GM23248 (cell line): ENCODE data around the gene APLP2. TPM values are rescaled to one million over a fixed set of nuclear protein-coding genes. Genes with fewer than 3 reads are reported as not detected.

Experiments
- DNase-seq: peaks from one replicate; pipeline ENCODE4 v3.0.0-alpha.2; 2015
- H2AFZ ChIP-seq: fragments of 200-600 bp; sonication (generic); 2 replicates; pipeline ENCODE4 v1.6.1; 2016; ENCODE audit warnings: antibody characterized with exemption
- H3F3A ChIP-seq: fragments of 200-600 bp; sonication (generic); 2 replicates; pipeline ENCODE4 v1.6.1; 2016; ENCODE audit warnings: mild to moderate bottlenecking, antibody characterized with exemption, mixed run types; ENCODE audit not compliant: insufficient read depth
- H3K27ac ChIP-seq: fragments of 200-600 bp; sonication (generic); 2 replicates; pipeline ENCODE4 v1.5.1; 2016; ENCODE audit warnings: mild to moderate bottlenecking
- H3K27me3 ChIP-seq: fragments of 200-600 bp; sonication (generic); replicated peaks from 2 replicates; pipeline ENCODE4 v1.6.1; 2016; ENCODE audit warnings: mild to moderate bottlenecking; ENCODE audit not compliant: insufficient read depth
- H3K36me3 ChIP-seq: fragments of 200-600 bp; sonication (generic); 2 replicates; pipeline ENCODE4 v1.6.1; 2016; ENCODE audit warnings: low read depth, mild to moderate bottlenecking
- H3K4me1 ChIP-seq: fragments of 200-600 bp; sonication (generic); 2 replicates; pipeline ENCODE4 v1.6.1; 2016; ENCODE audit warnings: mild to moderate bottlenecking; ENCODE audit not compliant: insufficient read depth
- H3K4me2 ChIP-seq: fragments of 200-600 bp; sonication (generic); one replicate; pipeline ENCODE4 v1.6.1; 2016; ENCODE audit warnings: mild to moderate bottlenecking; ENCODE audit not compliant: unreplicated experiment
- H3K4me3 ChIP-seq: fragments of 200-600 bp; sonication (generic); 2 replicates; pipeline ENCODE4 v1.5.1; 2016; ENCODE audit warnings: mild to moderate bottlenecking
- H3K79me2 ChIP-seq: fragments of 200-600 bp; sonication (generic); 2 replicates; pipeline ENCODE4 v1.6.1; 2016; ENCODE audit warnings: mild to moderate bottlenecking; ENCODE audit not compliant: insufficient read depth
- H3K9ac ChIP-seq: fragments of 200-600 bp; sonication (generic); 2 replicates; pipeline ENCODE4 v1.6.1; 2016; ENCODE audit warnings: mild to moderate bottlenecking
- H3K9me2 ChIP-seq: fragments of 200-600 bp; sonication (generic); 2 replicates; pipeline ENCODE4 v1.6.1; 2016; ENCODE audit warnings: mixed run types, mild to moderate bottlenecking, moderate library complexity; ENCODE audit not compliant: insufficient read depth
- H3K9me3 ChIP-seq: fragments of 200-600 bp; sonication (generic); one replicate; pipeline ENCODE4 v1.6.1; 2017; ENCODE audit warnings: low read depth
- H4K20me1 ChIP-seq: fragments of 200-600 bp; sonication (generic); 2 replicates; pipeline ENCODE4 v1.6.0; 2016; ENCODE audit not compliant: insufficient read depth
- EZH2 ChIP-seq: fragments of 200-600 bp; sonication (generic); IDR thresholded peaks from 2 replicates; pipeline ENCODE4 v1.6.1; 2018; ENCODE audit warnings: antibody characterized with exemption, mild to moderate bottlenecking; ENCODE audit not compliant: insufficient read depth, poor library complexity, severe bottlenecking
- EZH2phosphoT487 ChIP-seq: fragments of 200-600 bp; sonication (generic); IDR thresholded peaks from 2 replicates; pipeline ENCODE4 v1.6.1; 2018; ENCODE audit warnings: antibody characterized with exemption, moderate library complexity, mild to moderate bottlenecking, low read depth; ENCODE audit not compliant: insufficient read depth
- WGBS, 2 experiments: methylation state at CpG; one replicate each; pipeline ENCODE4 v1.1.6; 2015 to 2017; ENCODE audit warnings: low lambda C conversion rate in 2 of 2, low coverage in 1 of 2; ENCODE audit errors: missing lambda C conversion rate in 2 of 2; 5-methylcytosine and 5-hydroxymethylcytosine counted together
- in situ Hi-C: fragments of 300-500 bp; cut with MboI; formaldehyde crosslinking; loops from 2 replicates; pipeline ENCODE4 v1.15.0; 2020
- polyA plus RNA-seq: library from polyadenylated mRNA; unstranded; fragments of >200 nt; fragmentation: Nextera tagmentation; extraction: Ambion mirVana; gene quantifications from 2 replicates; pipeline ENCODE4 v1.2.1, GENCODE V29; 2016
- total RNA-seq: library from RNA; depleted of rRNA; stranded (reverse); fragments of >200 nt; shearing (Covaris generic); gene quantifications from 2 replicates; pipeline ENCODE4 v1.2.3, GENCODE V29; 2014

Gene APLP2
- total and polyA plus RNA-seq, 2 experiments from 2014 or later, result 377 to 390 TPM

DNA sequence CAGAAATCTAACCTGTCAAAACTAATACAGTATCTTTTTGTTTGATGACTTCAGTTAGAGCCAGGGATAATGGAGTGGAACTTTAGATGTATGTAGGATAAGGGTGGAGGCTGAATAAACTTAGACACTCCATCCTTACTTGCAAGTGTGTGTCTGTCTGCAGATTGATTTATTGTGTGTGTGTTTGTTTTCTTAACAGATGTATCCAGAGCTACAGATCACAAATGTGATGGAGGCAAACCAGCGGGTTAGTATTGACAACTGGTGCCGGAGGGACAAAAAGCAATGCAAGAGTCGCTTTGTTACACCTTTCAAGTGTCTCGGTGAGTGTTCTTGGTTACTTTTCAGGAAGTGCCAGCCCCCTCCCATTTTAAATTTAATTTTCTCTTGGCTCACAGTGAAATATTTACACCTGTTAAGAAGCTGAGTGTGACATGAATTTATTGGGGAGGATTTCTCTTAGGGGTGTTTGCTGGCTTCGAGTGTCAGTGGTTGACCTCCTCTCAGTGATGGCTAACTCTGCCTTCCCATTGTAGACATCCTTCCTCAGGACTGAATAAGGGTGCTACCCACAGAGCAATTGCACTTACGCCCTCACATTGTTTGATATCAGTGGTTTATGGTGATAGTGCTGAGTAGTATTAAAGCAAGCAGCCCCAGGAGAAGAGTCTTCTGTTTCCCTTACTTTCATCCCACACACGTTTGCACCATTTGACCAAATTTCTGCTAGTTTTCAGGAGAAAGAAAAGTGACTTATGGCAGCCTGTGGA, 40.8 kb downstream of the APLP2 start:
- no peaks in the 10 kb centered on the region for H3K9me2 ChIP-seq
- peaks cover 22% of the 10 kb centered on the region for H3K79me2 ChIP-seq
- no peaks in the 10 kb centered on the region for H3F3A ChIP-seq
- H3K36me3 ChIP-seq, result peaks cover 14% of the 10 kb centered on the region; the same call in 1 of the 2 replicates
- H3K9me3 ChIP-seq, result no peaks in the 10 kb centered on the region
- no peak overlapping the region for H3K4me3 ChIP-seq
- H2AFZ ChIP-seq, result no peak overlapping the region
- 0 out of 2 replicates have a peak, but pooled peaks cover 15% of the 10 kb centered on the region for H3K27me3 ChIP-seq
- peaks cover 5% of the 10 kb centered on the region; the same call in 1 of the 2 replicates for H3K4me1 ChIP-seq
- TF ChIP-seq EZH2phosphoT487 (no peak), EZH2 (no peak)
- H3K9ac ChIP-seq, result no peak overlapping the region
- in situ Hi-C loops, result no loop called here
- DNase-seq, result no peak
- H3K4me2 ChIP-seq, result no peak overlapping the region
- H3K27ac ChIP-seq, result no peak overlapping the region
- peaks cover 29% of the 10 kb centered on the region for H4K20me1 ChIP-seq
- WGBS, 2 experiments, result 97 to 98% methylated on average over 7 of the region's 7 CpGs

DNA sequence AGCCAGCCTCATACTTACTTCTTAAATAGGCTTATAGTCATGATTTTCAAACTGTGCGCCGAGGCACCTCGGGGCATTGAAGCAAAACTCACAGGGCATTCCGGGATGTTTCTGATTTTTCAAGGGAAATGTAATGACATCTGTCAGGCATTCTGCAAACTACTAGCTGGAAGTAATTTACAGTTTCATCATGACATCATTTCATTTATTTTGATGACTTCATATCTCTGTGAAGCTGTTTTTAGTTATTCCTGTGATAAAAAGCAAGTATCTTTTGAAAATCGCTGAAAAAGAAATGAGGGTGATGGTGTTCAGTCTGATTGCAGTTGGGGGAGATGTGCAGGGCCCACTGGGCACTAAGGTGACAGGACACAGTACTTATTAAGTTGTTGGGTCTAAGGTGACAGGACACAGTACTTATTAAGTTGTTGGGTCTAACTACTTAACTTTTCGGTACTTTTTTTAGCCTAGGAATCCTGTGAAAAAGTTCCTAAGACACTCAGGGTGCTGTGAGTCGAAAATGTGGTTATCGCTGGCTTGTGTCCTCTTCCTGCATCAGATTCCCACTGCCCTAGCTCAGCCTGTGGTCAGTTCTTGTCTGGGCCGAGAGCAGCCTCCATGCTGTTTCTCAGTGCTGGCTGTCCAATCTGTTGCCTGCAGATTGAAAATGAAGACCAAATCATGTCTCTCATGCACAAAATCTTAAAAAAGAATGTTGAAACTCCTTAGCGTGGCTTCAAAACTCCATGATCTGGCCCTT, 42.6 kb downstream of the APLP2 start:
- Histone ChIP-seq H2AFZ (no peak overlapping the region), H3K79me2 (peaks cover 8% of the 10 kb centered on the region), H3K27ac (no peak overlapping the region), H3K4me1 (peaks cover 6% of the 10 kb centered on the region; the same call in 1 of the 2 replicates), H4K20me1 (peaks cover 20% of the 10 kb centered on the region; the same call in 1 of the 2 replicates), H3K4me3 (no peak overlapping the region), H3K4me2 (no peak overlapping the region), H3K27me3 (0 out of 2 replicates have a peak, but pooled peaks cover 8% of the 10 kb centered on the region), H3K9me2 (no peaks in the 10 kb centered on the region), H3K9me3 (no peaks in the 10 kb centered on the region), H3K36me3 (peaks cover 14% of the 10 kb centered on the region; the same call in 1 of the 2 replicates), H3F3A (no peaks in the 10 kb centered on the region), H3K9ac (no peak overlapping the region)
- TF ChIP-seq EZH2 (no peak), EZH2phosphoT487 (no peak)
- WGBS, 2 experiments, result 92 to 94% methylated on average over 10 of the region's 10 CpGs
- DNase-seq, result no peak
- in situ Hi-C loops, result no loop called here

DNA sequence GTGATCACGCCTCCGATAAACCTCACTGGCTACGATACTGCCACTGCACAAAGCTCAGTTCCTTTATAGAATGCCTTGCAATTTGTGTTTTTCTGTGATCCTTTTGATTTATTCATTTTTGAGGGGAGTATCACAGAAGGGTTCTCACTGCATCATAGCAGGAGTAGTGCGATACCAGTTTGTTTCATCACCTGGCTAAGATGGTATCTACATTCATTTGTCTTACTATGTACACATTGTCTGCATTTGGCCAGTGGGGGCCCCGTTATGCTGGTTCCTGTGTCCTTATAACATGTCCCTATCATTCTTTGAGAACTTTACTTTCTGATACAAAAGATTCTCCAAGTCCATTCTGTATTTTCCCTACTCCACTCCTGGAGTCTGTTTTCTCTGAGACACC, 44.6 kb downstream of the APLP2 start:
- Histone ChIP-seq H3K4me3 (no peak overlapping the region), H3K36me3 (peaks cover 14% of the 10 kb centered on the region; the same call in 1 of the 2 replicates), H3K9me3 (no peaks in the 10 kb centered on the region), H3K4me2 (no peak overlapping the region), H3K27me3 (0 out of 2 replicates have a peak, but pooled peaks cover 7% of the 10 kb centered on the region), H3K79me2 (peaks cover 19% of the 10 kb centered on the region; the same call in 1 of the 2 replicates), H3K27ac (no peak overlapping the region), H3K9ac (no peak overlapping the region), H2AFZ (no peak overlapping the region), H3K4me1 (peaks cover 6% of the 10 kb centered on the region; the same call in 1 of the 2 replicates), H3F3A (no peaks in the 10 kb centered on the region), H3K9me2 (no peaks in the 10 kb centered on the region), H4K20me1 (peaks cover 18% of the 10 kb centered on the region; the same call in 1 of the 2 replicates)
- DNase-seq, result no peak
- TF ChIP-seq EZH2 (no peak), EZH2phosphoT487 (no peak)
- in situ Hi-C loops, result no loop called here
- 99 to 100% methylated on average over 5 of the region's 5 CpGs for WGBS, 2 experiments

DNA sequence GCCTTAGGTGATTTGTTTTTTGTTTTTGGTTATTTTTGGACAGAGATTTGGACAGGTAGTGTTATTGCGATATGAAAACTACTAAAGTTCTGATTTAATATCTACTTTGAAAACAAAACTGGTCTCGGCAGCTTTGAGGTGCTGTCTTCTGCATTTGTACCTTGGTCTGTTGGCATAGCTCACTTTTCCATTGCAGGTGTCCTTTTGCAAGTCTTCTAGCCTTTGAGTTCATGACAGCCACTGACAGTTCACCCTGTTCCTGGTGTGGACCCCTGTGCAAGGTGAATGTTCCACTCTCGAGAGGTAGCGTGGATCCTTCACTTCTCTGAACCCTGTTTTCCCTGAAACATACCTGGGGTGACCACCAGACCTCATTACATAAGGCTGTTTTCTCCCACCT, 45.0 kb downstream of the APLP2 start:
- in situ Hi-C loops, result no loop called here
- Histone ChIP-seq H3K9me3 (no peaks in the 10 kb centered on the region), H3K4me1 (peaks cover 6% of the 10 kb centered on the region; the same call in 1 of the 2 replicates), H3K27me3 (0 out of 2 replicates have a peak, but pooled peaks cover 6% of the 10 kb centered on the region), H2AFZ (no peak overlapping the region), H3K27ac (no peak overlapping the region), H3K4me2 (no peak overlapping the region), H4K20me1 (peaks cover 15% of the 10 kb centered on the region; the same call in 1 of the 2 replicates), H3K4me3 (no peak overlapping the region), H3F3A (no peaks in the 10 kb centered on the region), H3K9me2 (no peaks in the 10 kb centered on the region), H3K79me2 (0 out of 2 replicates have a peak, but pooled peaks cover 19% of the 10 kb centered on the region), H3K36me3 (peaks cover 14% of the 10 kb centered on the region; the same call in 1 of the 2 replicates), H3K9ac (no peak overlapping the region)
- DNase-seq, result no peak
- no peak for TF ChIP-seq EZH2phosphoT487
- no peak for TF ChIP-seq EZH2
- whole genome bisulfite sequencing, 2 experiments, result 98% methylated on average over 4 of the region's 4 CpGs
